Nephron (organoid): Measurements from ENCODE around the gene SKP1.

Experiments used
- H3K27ac Mint-ChIP-seq, 3 experiments: 2 replicates each; pipeline ENCODE4 v1.8.0; 2020; ENCODE audit warnings: mixed read lengths in 3 of 3, mild to moderate bottlenecking in 2 of 3, moderate library complexity in 1 of 3
- H3K27me3 Mint-ChIP-seq: 2 replicates; pipeline ENCODE4 v1.8.0; 2021; ENCODE audit warnings: low read depth, mild to moderate bottlenecking, moderate library complexity, mixed read lengths
- H3K36me3 Mint-ChIP-seq: 2 replicates; pipeline ENCODE4 v1.8.0; 2020; ENCODE audit warnings: low read depth, mixed read lengths
- H3K4me1 Mint-ChIP-seq: 2 replicates; pipeline ENCODE4 v1.8.0; 2020; ENCODE audit warnings: mixed read lengths
- H3K4me3 Mint-ChIP-seq, 3 experiments: 2 replicates each; pipeline ENCODE4 v1.8.0; 2020; ENCODE audit warnings: mild to moderate bottlenecking in 3 of 3, mixed read lengths in 3 of 3, moderate library complexity in 2 of 3
- H3K9me3 Mint-ChIP-seq: 2 replicates; pipeline ENCODE4 v1.8.0; 2020; ENCODE audit warnings: mixed read lengths
- TF ChIP-seq, protein P1 (sequence below), 3 experiments: fragments of 200-600 bp; sonication (generic); IDR thresholded peaks; one replicate each; pipeline ENCODE4 v1.5.0; 2021; ENCODE audit warnings: antibody characterized with exemption in 3 of 3; ENCODE audit not compliant: unreplicated experiment in 3 of 3

The SKP1 gene

DNA sequence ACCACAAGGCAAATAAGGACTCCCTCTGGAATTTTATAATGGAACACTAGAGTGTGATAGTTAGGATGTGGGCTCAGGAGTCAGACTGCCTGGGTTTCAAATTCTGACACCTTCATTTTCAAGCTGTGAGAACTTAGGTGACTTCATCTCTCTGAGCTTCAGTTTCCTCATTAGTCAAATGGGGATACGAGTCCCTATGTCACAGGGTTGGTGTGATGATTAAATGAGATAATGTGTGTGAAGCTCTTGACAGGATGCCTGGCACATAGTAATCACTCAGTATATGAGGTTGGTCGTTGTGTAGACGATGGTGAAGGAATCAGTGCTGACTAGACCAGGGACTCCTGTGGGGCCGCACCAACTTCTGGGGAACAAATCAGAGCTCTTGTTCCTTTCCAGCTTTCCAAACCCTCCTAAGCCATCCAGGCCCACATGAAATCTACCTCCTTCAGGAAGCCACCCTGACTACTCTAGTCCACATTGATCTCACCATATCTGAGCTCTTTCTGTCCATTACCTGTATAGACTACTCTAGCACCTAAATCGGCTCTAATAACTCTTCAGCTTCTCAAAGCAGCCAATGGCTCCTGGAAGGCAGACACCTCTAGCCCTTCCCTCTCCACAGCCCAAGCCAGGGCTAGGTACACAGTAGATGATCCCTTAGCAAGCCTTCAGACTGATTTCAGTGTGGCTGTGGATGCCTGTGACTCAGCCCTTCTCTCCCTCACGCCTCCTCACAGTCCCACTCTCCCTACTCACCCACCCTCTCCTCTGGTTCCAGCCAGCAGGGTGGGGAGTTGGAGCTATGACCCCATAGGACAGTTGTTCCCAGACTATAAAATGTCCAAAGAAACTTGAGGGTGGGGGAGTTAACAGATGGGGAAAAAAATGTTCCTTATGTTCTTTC is 64.8 kb downstream of the SKP1 start:
- H3K27ac Mint-ChIP-seq, result no peak overlapping the region
- H3K9me3 Mint-ChIP-seq, result no peaks in the 10 kb centered on the region
- H3K36me3 Mint-ChIP-seq, result peaks cover 4% of the 10 kb centered on the region
- TF ChIP-seq, protein P1, sequence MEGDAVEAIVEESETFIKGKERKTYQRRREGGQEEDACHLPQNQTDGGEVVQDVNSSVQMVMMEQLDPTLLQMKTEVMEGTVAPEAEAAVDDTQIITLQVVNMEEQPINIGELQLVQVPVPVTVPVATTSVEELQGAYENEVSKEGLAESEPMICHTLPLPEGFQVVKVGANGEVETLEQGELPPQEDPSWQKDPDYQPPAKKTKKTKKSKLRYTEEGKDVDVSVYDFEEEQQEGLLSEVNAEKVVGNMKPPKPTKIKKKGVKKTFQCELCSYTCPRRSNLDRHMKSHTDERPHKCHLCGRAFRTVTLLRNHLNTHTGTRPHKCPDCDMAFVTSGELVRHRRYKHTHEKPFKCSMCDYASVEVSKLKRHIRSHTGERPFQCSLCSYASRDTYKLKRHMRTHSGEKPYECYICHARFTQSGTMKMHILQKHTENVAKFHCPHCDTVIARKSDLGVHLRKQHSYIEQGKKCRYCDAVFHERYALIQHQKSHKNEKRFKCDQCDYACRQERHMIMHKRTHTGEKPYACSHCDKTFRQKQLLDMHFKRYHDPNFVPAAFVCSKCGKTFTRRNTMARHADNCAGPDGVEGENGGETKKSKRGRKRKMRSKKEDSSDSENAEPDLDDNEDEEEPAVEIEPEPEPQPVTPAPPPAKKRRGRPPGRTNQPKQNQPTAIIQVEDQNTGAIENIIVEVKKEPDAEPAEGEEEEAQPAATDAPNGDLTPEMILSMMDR (IDR thresholded peaks at IDR 0.05; ENCODE audit: unreplicated experiment in 3 of 3), result no peak
- H3K27me3 Mint-ChIP-seq, result peaks cover 63% of the 10 kb centered on the region
- peak overlapping the region in 2 of 3 experiments; percentile 56 to 64 for H3K4me3 Mint-ChIP-seq
- H3K4me1 Mint-ChIP-seq, result peaks cover 30% of the 10 kb centered on the region

- TF ChIP-seq, protein P1 (IDR thresholded peaks at IDR 0.05; ENCODE audit: unreplicated experiment in 3 of 3), result no peak
- H3K4me3 Mint-ChIP-seq, result no peak overlapping the region
- no peak overlapping the region for H3K27ac Mint-ChIP-seq
- H3K36me3 Mint-ChIP-seq, result no peaks in the 10 kb centered on the region
- peaks cover 30% of the 10 kb centered on the region for H3K4me1 Mint-ChIP-seq
- H3K27me3 Mint-ChIP-seq, result peaks cover 54% of the 10 kb centered on the region
- no peaks in the 10 kb centered on the region for H3K9me3 Mint-ChIP-seq
Measured at GRCh38 chr5:134110382-134110781, 66.4 kb downstream of the SKP1 start.

DNA sequence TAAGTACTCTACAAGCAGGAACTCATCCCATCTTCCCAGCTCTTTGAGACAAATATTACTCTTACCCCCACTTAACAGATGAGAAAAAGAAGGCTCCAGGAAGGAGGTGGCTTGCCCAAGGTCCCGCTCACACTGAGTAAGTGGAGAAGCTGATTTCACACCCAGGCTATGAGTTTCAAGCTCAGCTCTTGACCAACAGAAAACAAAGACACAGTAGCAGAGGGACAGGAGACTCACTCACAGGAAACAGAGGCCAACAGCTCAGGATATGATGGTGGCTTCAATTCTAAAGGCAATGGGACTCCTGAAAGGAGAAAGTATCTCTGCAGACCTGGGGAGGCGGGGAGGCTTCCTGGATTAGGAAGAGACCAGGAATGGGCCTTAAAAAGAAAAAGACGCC is 69.0 kb downstream of the SKP1 start:
- TF ChIP-seq, protein P1 (IDR thresholded peaks at IDR 0.05; ENCODE audit: unreplicated experiment in 3 of 3), result no peak
- H3K27ac Mint-ChIP-seq, result peak overlapping the region in 1 of 3 experiments; percentile 10
- no peak overlapping the region for H3K4me3 Mint-ChIP-seq
- H3K27me3 Mint-ChIP-seq, result peaks cover 43% of the 10 kb centered on the region
- peaks cover 25% of the 10 kb centered on the region for H3K4me1 Mint-ChIP-seq
- no peaks in the 10 kb centered on the region for H3K9me3 Mint-ChIP-seq
- no peaks in the 10 kb centered on the region for H3K36me3 Mint-ChIP-seq

DNA sequence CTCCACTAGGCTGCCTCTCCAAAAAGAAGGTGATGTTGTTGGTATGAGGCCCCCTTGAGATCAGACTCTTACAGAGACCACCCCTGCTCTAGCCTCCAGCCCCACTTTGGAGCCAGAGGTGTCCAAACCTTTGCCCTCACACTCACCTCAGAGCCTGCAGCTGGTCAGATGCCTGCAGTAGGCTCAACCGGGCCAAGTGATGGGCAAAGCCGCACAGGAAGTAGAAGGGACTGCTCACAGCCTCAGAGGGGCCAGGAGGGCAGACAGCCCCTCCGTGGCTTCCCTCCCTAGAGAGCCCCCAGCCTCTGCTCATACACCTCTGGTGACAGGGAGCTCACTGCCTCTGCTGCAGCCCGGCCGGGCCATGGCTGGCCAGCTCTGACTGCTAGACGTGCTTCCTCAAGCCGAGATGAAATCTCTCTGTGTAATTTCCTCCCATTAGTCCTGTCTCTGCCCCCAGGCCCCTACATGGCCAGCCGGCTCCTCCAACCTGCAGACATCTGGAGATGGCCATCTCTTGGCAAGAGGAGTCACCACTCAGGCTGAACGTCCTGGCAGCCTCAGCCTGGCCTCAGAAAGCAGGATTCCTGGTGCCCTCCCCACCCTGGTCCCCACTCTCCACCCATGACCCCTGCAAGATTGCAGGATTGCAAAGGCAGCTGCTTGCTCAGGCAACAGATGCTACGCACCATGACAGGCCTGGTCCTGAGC is 69.6 kb downstream of the SKP1 start:
- TF ChIP-seq, protein P1 (IDR thresholded peaks at IDR 0.05; ENCODE audit: unreplicated experiment in 3 of 3), result no peak
- H3K27me3 Mint-ChIP-seq, result peaks cover 37% of the 10 kb centered on the region
- H3K27ac Mint-ChIP-seq, result peak overlapping the region in 1 of 3 experiments; percentile 10
- H3K36me3 Mint-ChIP-seq, result no peaks in the 10 kb centered on the region
- H3K4me3 Mint-ChIP-seq, result no peak overlapping the region
- no peaks in the 10 kb centered on the region for H3K9me3 Mint-ChIP-seq
- peaks cover 18% of the 10 kb centered on the region for H3K4me1 Mint-ChIP-seq

DNA sequence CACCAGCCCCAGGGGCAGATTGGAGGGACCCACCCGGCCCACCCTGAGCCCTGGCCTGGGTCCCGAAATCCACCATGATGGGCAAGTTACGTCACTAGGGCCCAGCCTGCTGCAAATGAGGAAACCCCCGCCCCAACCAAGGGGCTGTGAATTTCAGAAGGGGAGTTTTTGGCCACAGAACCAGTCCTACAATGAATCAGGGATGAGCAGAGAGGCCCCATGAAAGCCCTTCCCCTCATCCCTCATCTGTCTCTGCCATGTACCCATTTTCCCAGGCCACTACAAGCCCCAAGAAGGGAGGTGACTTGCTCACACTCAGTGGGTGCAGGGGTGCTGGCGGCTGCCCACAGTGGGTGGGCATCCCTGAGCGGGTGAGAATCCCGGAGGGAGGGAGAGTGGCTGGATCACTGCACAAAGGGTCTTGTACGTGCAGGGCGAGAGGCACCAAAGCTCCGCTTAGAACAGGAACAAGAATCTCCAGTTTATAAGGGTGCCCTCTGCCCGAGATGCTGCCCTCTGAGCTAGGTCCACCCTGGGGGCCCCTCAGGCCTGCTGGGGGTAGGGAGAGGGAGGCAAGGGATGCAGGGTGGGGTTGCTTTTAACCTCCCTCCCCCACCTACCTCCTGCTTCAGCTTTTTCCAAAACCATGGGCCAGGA is 72.6 kb downstream of the SKP1 start:
- H3K9me3 Mint-ChIP-seq, result no peaks in the 10 kb centered on the region
- H3K27me3 Mint-ChIP-seq, result peaks cover 17% of the 10 kb centered on the region
- H3K4me1 Mint-ChIP-seq, result peaks cover 22% of the 10 kb centered on the region
- H3K27ac Mint-ChIP-seq, result no peak overlapping the region
- TF ChIP-seq, protein P1 (IDR thresholded peaks at IDR 0.05; ENCODE audit: unreplicated experiment in 3 of 3), result no peak
- H3K36me3 Mint-ChIP-seq, result no peaks in the 10 kb centered on the region
- H3K4me3 Mint-ChIP-seq, result no peak overlapping the region
